ENCODE results near the gene GRIN2A.

GRIN2A gene

GRCh38 chr16:10191096-10191495 lies 8.9 kb upstream of the GRIN2A start:
- H3K4me3 ChIP-seq (ENCODE audit: low read length), result no peak overlapping the region

GRCh38 chr16:10189861-10190390 lies 7.7 kb upstream of the GRIN2A start:
- Histone ChIP-seq H2AFZ (ENCODE audit: low read length) (no peak overlapping the region), H3K27ac (ENCODE audit: low read length) (no peak overlapping the region), H3K9me2 (replicated peaks; ENCODE audit: insufficient read depth, low read length) (no peaks in the 10 kb centered on the region), H3F3A (ENCODE audit: insufficient read depth, low read length) (no peaks in the 10 kb centered on the region), H3K79me2 (ENCODE audit: low read length) (no peaks in the 10 kb centered on the region), H3K27me3 (replicated peaks; ENCODE audit: insufficient read depth, low read length) (no peaks in the 10 kb centered on the region), H3K4me1 (ENCODE audit: low read length) (no peaks in the 10 kb centered on the region), H3K36me3 (replicated peaks; ENCODE audit: insufficient read depth, low read length) (no peaks in the 10 kb centered on the region), H4K20me1 (ENCODE audit: insufficient read depth, low read length) (no peaks in the 10 kb centered on the region), H3K4me2 (ENCODE audit: low read depth, low read length) (no peak overlapping the region), H3K9ac (ENCODE audit: low read length) (no peak overlapping the region), H3K9me3 (replicated peaks; ENCODE audit: insufficient read depth, low read length) (no peaks in the 10 kb centered on the region), H3K4me3 (ENCODE audit: low read length) (no peak overlapping the region)
- DNase-seq, result no peak
- TF ChIP-seq CTCF (IDR thresholded peaks at IDR 0.05; ENCODE audit: low read length) (no peak), EZH2phosphoT487 (IDR thresholded peaks at IDR 0.05; ENCODE audit: low read length) (no peak), EZH2 (optimal IDR thresholded peaks at IDR 0.05; ENCODE audit: low read depth, low read length) (no peak)

More at GRCh38 chr16:10191096-10191495, 8.9 kb upstream of the GRIN2A start:
- Histone ChIP-seq H3K27me3 (replicated peaks; ENCODE audit: insufficient read depth, low read length) (no peaks in the 10 kb centered on the region), H3K79me2 (ENCODE audit: low read length) (no peaks in the 10 kb centered on the region), H4K20me1 (ENCODE audit: insufficient read depth, low read length) (no peaks in the 10 kb centered on the region), H3K36me3 (replicated peaks; ENCODE audit: insufficient read depth, low read length) (no peaks in the 10 kb centered on the region), H2AFZ (ENCODE audit: low read length) (no peak overlapping the region), H3F3A (ENCODE audit: insufficient read depth, low read length) (no peaks in the 10 kb centered on the region), H3K9me2 (replicated peaks; ENCODE audit: insufficient read depth, low read length) (no peaks in the 10 kb centered on the region), H3K27ac (ENCODE audit: low read length) (no peak overlapping the region), H3K4me1 (ENCODE audit: low read length) (no peaks in the 10 kb centered on the region), H3K4me2 (ENCODE audit: low read depth, low read length) (no peak overlapping the region), H3K9me3 (replicated peaks; ENCODE audit: insufficient read depth, low read length) (no peaks in the 10 kb centered on the region), H3K9ac (ENCODE audit: low read length) (no peak overlapping the region)
- TF ChIP-seq EZH2 (optimal IDR thresholded peaks at IDR 0.05; ENCODE audit: low read depth, low read length) (no peak), CTCF (IDR thresholded peaks at IDR 0.05; ENCODE audit: low read length) (no peak), EZH2phosphoT487 (IDR thresholded peaks at IDR 0.05; ENCODE audit: low read length) (no peak)
- no peak for DNase-seq

- no peaks in the 10 kb centered on the region for H3K36me3 ChIP-seq (replicated peaks; ENCODE audit: insufficient read depth, low read length)
- H3K9me2 ChIP-seq (replicated peaks; ENCODE audit: insufficient read depth, low read length), result no peaks in the 10 kb centered on the region
- H3K9me3 ChIP-seq (replicated peaks; ENCODE audit: insufficient read depth, low read length), result no peaks in the 10 kb centered on the region
- H3K4me1 ChIP-seq (ENCODE audit: low read length), result no peaks in the 10 kb centered on the region
- no peak overlapping the region for H2AFZ ChIP-seq (ENCODE audit: low read length)
- DNase-seq, result no peak
- no peak overlapping the region for H3K27ac ChIP-seq (ENCODE audit: low read length)
- no peak overlapping the region for H3K9ac ChIP-seq (ENCODE audit: low read length)
- H3F3A ChIP-seq (ENCODE audit: insufficient read depth, low read length), result no peaks in the 10 kb centered on the region
- H3K4me2 ChIP-seq (ENCODE audit: low read depth, low read length), result no peak overlapping the region
- TF ChIP-seq EZH2 (optimal IDR thresholded peaks at IDR 0.05; ENCODE audit: low read depth, low read length) (no peak), EZH2phosphoT487 (IDR thresholded peaks at IDR 0.05; ENCODE audit: low read length) (no peak), CTCF (IDR thresholded peaks at IDR 0.05; ENCODE audit: low read length) (no peak)
- peaks cover 8% of the 10 kb centered on the region for H3K27me3 ChIP-seq (replicated peaks; ENCODE audit: insufficient read depth, low read length)
- no peaks in the 10 kb centered on the region for H3K79me2 ChIP-seq (ENCODE audit: low read length)
- no peaks in the 10 kb centered on the region for H4K20me1 ChIP-seq (ENCODE audit: insufficient read depth, low read length)
- no peak overlapping the region for H3K4me3 ChIP-seq (ENCODE audit: low read length)
These were observed 6.0 kb upstream of the GRIN2A start for GRCh38 chr16:10188236-10188635.
